Epithelial cell of alveolus of lung (primary cell): ENCODE measurements around the gene LRFN4. TPM values are rescaled to one million over a fixed set of nuclear protein-coding genes. Genes with fewer than 3 reads are reported as not detected.

Source experiments
- total RNA-seq: library from RNA; depleted of rRNA; stranded (reverse); fragments of >200 nt; gene quantifications from 2 replicates; pipeline ENCODE4 v1.2.1, GENCODE V29; 2015

The LRFN4 gene
- 32.2 and 33.5 TPM in 2 replicates for total RNA-seq

DNA sequence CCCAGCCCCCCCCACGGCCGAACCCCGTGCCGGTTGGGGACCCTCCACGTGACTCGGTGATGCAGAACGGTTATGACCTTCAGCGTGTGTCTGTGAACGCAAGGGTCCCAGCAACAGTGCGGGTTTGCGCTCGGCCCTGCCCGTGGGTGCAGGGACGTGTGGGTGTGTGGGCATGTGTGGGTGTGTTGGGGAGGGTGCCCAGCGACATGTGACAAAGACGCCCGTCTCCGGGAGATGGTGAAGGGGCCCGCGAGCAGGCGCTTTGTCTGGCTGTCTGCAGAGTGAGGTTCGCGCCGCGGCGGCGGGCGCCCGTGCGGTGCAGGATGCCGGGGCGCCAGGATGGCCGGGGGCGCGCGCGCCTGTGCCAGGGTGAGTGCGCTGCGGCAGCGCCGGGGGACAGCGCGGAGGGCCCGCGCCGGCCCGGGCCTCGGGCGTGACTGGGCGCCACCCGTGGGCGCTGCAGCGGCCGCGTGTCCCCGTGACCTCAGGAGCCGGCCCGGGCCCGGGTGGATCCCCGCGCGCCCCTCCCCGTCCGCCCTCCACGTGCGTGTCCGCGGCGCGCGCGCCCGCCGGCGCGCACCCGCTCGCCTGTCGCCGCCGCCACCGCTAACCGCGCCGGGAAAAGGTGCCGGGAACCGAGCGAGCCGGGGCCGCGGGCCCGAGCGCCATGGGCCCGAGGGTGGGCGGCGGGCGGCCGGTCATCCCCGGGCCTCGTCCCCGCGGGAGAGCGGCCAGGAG lies at the start of gene LRFN4:
LRFN4 (plus strand) TSS at position 569 of the 738 bp plus-strand sequence. CDS start 681 bp downstream, outside the sequence.

GRCh38 chr11:66842896-66843775 lies 13.7 kb upstream of the LRFN4 start, which contains the start of gene RCE1:
TSS of gene RCE1 (plus strand) at chr11:66843441. CDS start at chr11:66843456, 15 bp downstream.

Other genes with a start within 250 kb of the LRFN4 start
- gene RBM14, start 240.4 kb upstream of the LRFN4 start, total RNA-seq: 41.2 and 69.5 TPM in 2 replicates
- 107 and 143 TPM in 2 replicates for gene RBM4, start 218.4 kb upstream of the LRFN4 start, total RNA-seq
- gene RBM4B, start 179.2 kb upstream of the LRFN4 start, total RNA-seq: 14.5 and 19.9 TPM in 2 replicates
- gene SPTBN2, start 127.8 kb upstream of the LRFN4 start, total RNA-seq: 0.88 and 6.9 TPM in 2 replicates
- gene RCE1, start 13.6 kb upstream of the LRFN4 start, total RNA-seq: 17.3 and 27.0 TPM in 2 replicates
- gene PC, start 101.3 kb downstream of the LRFN4 start, total RNA-seq: 51.1 and 92.1 TPM in 2 replicates
- 0.40 TPM in 1 of 2 replicates, not detected in the other for gene C11orf86, start 118.2 kb downstream of the LRFN4 start, total RNA-seq
- 0.08 and 3.4 TPM in 2 replicates for gene SYT12, start 166.1 kb downstream of the LRFN4 start, total RNA-seq
- gene RHOD, start 199.8 kb downstream of the LRFN4 start, total RNA-seq: 3.4 and 19.4 TPM in 2 replicates